UCSD-AML1 (cell line): ENCODE results near the gene UBXN2A.
"Not testable (repeated sequence)": the region's sequence is repeated elsewhere in the genome, so short reads cannot be mapped to it uniquely, and the experiment has no call there.

ENCODE experiments used
- DNase-seq: peaks from one replicate; lab custom pipeline; 2025; ENCODE audit not compliant: unreplicated experiment; lab: John Stamatoyannopoulos, UW

Gene UBXN2A

DNA sequence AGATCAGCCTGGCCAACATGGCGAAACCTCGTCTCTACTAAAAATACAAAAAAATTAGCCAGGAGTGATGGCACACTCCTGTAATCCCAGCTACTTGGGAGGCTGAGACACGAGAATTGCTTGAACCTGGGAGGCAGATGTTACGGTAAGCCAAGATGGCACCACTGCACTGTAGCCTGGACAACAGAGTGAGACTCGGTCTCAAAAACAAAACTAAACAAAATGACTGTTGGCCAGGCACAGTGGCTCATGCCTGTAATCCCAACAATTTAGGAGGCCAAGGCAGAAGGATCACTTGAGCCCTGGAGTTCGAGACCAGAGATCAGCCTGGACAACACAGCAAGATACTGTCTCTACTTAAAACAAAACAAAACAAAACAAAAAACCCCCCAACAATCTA is 102.9 kb downstream of the UBXN2A start:
- DNase-seq: not testable (repeated sequence)

DNA sequence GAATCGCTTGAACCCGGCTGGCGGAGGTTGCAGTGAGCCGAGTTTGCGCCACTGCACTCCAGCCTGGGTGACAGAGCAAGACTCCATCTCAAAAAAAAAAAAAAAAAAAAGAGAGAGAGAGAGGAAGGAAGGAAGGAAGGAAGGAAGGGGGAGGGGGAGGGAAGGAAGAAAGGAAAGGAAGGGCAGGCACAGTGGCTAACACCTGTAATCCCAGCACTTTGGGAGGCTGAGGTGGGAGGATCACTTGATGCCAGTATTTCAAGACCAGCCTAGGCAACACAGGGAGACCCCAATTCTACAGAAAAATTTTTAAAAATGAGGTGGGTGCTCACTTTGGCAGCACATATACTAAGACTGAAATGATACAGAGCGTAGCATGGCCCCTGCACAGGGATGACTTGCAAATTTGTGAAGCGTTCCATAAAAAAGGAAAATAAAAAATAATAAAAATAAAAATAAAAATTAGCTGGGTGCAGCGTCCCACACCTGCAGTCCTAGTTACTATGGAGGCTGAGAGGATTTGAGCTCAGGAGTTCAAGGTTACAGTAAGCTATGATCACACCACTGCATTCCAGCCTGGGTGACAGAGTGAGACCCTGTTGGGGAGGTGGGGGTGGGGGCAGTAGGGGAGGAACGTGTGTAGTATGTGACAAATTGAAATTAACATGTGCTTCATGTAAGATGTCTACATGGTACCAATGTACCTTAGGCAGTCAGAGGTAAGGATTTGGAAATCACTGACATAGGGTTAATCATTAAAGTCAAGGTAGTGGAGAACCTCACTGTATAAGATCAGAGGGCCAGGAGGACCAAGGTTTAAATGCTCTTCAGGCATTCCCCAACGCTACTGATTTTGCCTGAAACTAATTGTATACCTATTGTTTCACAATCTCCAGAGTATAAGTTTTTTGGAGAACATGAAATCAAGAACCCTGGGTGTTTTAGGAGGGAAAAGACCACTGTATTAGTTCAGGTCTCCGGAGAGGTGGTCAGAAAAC is 105.5 kb downstream of the UBXN2A start:
- no peak for DNase-seq

DNA sequence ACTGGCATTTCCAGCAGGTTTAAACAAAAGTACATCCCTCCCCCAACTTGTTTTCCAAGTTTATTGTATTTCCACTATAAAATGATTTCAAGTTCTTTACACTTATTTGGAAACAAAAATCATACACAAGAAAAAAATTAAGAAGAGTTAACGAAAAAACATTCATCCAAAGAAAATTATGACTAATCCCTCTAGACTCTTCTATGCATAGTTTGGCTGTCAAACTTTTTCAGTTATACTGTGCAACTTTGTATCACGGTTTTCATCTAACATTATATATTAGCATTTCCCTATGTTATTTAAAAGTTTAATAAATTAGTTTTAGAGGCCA is 106.3 kb downstream of the UBXN2A start:
- no peak for DNase-seq

DNA sequence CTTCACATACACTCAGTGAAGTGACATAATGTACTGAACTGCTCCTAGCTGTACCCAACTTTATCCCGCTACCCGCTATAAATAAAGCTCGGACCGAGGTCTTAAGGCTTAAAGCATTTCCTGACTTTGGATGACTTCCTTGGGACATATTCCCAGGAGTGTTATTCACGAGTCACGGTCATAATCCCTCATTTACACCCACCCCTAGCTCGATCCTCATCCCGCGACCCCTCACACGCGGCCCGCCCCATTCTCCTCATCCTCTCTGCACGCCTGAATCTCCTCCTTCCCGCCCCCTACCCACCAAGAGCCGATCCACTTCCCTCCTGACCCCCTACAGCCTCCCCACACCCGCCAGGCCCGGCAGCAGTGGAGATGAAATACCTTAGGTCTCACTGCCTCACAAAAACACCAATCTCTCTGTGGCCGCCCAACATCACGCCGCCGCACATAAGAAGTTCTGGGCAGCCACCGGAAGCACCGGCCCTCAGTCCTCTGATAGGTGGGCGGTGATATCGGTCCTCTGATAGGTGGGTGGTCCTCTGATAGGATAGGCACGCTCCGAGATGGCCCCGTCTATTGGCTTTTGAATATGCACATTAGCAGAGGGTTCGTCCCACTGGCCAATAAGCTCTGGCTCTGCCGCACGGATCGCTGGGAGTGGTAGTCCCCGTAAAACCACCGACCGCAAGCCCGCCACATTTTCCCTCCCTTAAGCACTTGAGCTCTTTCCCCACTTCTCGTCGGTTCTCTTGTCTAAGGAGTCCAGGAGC is 106.9 kb downstream of the UBXN2A start, which contains the start of gene WDCP:
Gene WDCP (minus strand): TSS at position 462 of the 773 bp plus-strand sequence. CDS start 7,897 bp downstream, outside the sequence.
- peak; percentile 93 for DNase-seq

DNA sequence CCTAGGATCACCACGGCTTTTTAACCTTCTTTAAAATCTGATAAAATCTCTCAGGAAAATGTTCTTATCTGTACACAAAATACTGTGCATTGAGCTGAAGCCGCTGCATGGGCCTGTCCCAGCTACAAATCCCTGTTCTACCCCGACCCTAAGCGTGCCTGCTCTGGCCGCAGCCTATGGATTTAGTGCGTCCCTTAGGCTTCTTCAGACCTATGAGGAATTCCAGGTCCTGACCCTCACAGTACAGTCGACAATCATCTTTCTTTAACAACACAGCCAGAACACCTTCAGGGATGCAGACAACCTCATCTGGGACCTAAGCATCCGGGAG is 107.4 kb downstream of the UBXN2A start:
- no peak for DNase-seq

DNA sequence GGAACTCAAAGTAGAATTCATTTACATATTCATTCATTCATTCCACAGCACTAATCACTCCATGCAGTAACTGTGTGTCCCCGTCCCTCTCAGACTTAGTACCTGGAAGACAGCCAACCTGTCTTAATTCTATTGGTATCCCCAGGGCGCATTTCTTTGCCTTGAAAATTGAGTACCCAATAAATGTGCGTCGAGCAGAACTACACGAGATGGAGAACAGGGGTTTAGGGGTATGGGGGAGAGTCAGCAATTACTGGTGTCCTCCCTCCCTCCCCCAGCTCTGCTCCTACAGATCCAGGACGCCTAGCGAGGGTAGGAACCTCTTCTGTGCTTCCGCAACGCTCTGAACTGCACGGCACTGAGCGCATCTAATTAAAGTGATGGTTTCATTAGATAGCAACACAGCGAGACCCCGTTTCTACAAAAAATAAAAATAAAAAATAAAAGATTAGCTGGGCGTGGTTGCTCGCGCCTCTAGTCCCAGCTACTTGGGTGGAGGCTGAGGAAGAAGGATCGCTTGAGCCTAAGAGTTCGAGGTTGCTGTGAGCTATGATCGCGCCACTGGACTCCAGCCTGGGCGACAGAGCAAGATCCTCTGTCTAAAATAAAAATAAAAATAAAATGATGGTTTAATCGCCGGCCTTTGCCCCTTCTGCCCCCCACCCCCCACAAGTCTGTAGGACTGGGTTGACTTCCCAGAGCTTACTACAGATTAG is 108.7 kb downstream of the UBXN2A start:
- no peak for DNase-seq

DNA sequence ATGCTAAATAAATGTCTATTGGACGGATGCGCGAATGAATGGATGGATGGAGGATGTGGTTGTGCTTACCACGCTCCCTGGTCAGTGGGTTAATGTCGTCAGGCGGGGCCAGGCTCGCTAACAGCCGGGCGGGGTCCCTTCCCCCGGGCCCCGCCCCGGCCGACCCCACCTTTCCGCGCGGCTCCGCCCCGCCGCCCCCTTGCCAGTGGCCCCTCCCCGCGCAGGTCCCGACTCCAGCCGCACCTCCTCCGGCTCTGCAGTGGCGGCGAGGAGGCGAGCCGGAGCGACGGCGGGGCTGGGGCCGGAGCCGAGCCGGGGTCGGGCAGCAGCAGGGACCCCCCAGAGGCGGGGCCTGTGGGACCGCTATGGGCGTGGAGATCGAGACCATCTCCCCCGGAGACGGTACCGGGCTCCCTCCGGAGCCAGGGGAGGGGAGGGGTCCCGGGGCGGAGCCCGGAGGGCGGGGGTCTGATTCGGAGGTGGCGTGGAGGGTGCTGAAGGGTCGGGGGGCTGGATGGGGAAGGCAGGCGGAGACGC is 109.3 kb downstream of the UBXN2A start, which contains the start of gene FKBP1B:
Gene FKBP1B (plus strand): TSS at position 257 of the 537 bp plus-strand sequence. CDS start 109 bp downstream, at position 366.
- peak; percentile 45 for DNase-seq

DNA sequence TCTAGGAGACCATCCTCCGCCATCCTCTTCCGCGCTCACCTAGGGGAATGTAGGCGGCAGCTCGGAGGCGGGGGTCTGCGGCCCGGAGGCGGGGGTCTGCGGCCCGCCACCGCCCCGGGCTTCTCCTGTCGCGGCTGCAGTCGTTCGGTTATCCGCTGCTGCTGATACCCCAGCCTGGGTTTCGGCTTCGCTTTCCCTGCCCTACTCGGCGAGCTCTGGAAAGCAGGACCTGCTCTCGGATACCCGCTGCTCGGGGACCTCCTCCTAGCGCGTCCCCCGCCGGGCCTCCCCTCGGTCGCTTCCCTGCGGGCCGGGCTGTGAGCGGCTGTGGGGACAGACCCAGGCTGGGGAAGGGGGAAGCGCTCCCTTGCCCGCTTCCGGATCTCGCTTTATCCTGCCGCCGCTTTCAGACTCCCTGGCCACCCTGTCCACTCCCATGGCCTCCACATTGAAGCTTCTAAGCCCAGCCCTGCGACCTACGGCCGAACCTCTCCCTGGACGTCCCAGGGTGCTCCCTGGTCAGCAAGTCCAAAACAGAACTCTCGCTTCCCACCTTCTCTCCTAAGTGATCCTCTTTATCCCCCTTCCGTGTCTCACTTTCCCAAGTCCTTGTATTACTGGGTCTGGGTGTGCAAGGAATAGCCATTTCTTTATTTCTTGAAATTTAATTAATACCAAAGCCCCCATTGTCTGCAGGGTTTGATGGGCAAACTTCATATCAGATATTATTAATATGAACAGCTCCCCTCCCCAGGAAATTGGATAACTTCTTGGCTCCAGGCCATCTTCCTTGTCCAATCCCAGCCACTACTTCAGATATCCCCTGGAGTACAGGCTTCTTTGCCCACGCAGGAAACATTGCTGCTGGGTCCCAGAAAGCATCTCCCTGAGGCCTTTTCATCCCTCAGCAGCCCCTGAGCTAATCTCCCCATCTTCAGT is 110.0 kb downstream of the UBXN2A start:
- peak; percentile 28 for DNase-seq

DNA sequence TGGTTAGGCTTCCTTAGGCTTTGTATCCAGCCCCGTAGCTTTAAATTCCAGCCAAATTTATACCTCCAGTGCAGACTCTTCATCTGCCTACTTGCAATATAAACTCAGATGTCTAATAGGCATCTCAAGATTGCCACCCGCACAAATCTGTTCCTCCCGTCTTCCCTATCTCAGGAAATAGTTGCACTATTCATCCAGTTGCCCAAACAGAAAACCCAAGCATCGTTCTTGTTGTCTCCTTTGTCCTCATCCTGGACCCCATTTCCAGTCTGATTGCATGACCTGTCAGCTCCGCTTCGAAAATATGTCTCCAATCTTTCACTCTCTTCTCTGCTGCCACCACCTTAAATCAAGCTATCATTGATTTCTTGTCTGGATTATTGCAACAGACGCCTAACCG is 111.6 kb downstream of the UBXN2A start:
- DNase-seq: no peak

DNA sequence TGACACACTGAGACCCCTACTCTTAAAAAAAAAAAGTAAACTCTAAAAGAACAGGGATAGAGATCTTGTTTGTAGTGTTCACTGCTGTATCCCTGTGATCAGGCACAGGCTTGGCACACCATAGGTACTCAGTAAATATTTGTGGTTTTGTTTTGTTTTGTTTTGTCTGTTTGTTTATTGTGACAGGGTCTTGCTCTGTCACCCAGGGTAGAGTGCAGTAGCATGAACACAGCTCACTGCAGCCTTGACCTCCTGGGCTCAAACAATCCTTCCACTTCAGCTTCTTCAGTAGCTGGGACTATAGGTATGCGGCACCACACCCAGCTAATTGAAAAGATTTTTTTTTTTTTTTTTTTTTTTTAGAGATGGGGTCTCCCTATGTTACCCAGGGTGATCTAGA is 112.7 kb downstream of the UBXN2A start:
- no peak for DNase-seq
